K562 (cell line): ENCODE results near the gene PCK2. TPM values are rescaled to one million over a fixed set of nuclear protein-coding genes. Genes with fewer than 3 reads are reported as not detected.

ENCODE experiments used
- ATAC-seq: fragments of 200-7000 bp; cut with Tn5 transposase; 3 replicates; pipeline ENCODE4 v1.9.1; 2020; ENCODE audit warnings: moderate library complexity
- BruUV-seq: library from RNA; stranded (reverse); fragments of 400-500 nt; replicated peaks from 2 replicates; lab custom pipeline; 2021; lab: Mats Ljungman, UMichigan
- CTCF ChIA-PET: fragments of 300-600 bp; formaldehyde crosslinking; extraction: SDS; loops from one replicate; lab custom pipeline; 2021; ENCODE audit warnings: low intra/inter-chr PET ratio; lab: Yijun Ruan, JAX
- POLR2A ChIA-PET: fragments of 300-600, 350-650 bp; sonication (Branson Sonifier 250); formaldehyde crosslinking; extraction: SDS; loops from one replicate; lab custom pipeline; 2021; ENCODE audit warnings: antibody characterized with exemption, inconsistent platforms; lab: Yijun Ruan, JAX
- DNase-seq, 4 experiments: peaks; one replicate each; pipeline versions ENCODE4 v3.0.0 to v3.0.0-alpha.2; 2011 to 2018; ENCODE audit warnings: low spot score in 3 of 4, mixed read lengths in 3 of 4; ENCODE audit errors: extremely low read depth in 1 of 4
- FAIRE-seq: peaks from 2 replicates; lab custom pipeline; 2011; peaks lifted over from hg19 to GRCh38; lab: Jason Lieb, UNC
- H2AFZ ChIP-seq: 2 replicates; pipeline ENCODE4 v1.6.0; 2011; ENCODE audit warnings: low read depth, low read length, control low read depth, inconsistent platforms
- H3K27ac ChIP-seq: fragments of 200-600 bp; 3 replicates; pipeline ENCODE4 v1.8.0; 2011; ENCODE audit warnings: low read depth, mild to moderate bottlenecking, control low read depth, inconsistent platforms, low read length, moderate library complexity, mixed read lengths; ENCODE audit errors: extremely low read depth
- H3K27me3 ChIP-seq, 2 experiments: fragments of 300-600 bp in 1 of 2; 2 replicates in 1 of 2; 3 replicates in 1 of 2; pipeline versions ENCODE4 v1.6.0 to v1.8.0; 2011; ENCODE audit warnings: inconsistent platforms in 2 of 2, low read length in 2 of 2, mild to moderate bottlenecking in 1 of 2, mixed read lengths in 1 of 2, moderate library complexity in 1 of 2; ENCODE audit not compliant: control insufficient read depth in 2 of 2, insufficient read depth in 2 of 2
- H3K36me3 ChIP-seq: fragments of 300-600 bp; 3 replicates; pipeline ENCODE4 v1.8.0; 2011; ENCODE audit warnings: mild to moderate bottlenecking, low read length, inconsistent platforms; ENCODE audit not compliant: control insufficient read depth, insufficient read depth
- H3K4me1 ChIP-seq, 2 experiments: fragments of 200-600 bp in 1 of 2; replicated peaks in 1 of 2; 2 replicates in 1 of 2; 3 replicates in 1 of 2; pipeline versions ENCODE4 v1.5.1 to v1.8.0; 2011; ENCODE audit warnings: inconsistent platforms in 2 of 2, low read length in 2 of 2, mild to moderate bottlenecking in 1 of 2, mixed read lengths in 1 of 2, moderate library complexity in 1 of 2; ENCODE audit not compliant: control insufficient read depth in 2 of 2, insufficient read depth in 2 of 2
- H3K4me2 ChIP-seq: 2 replicates; pipeline ENCODE4 v1.6.1; 2011; ENCODE audit warnings: low read length, control low read depth, inconsistent platforms, mixed read lengths; ENCODE audit not compliant: insufficient read depth
- H3K4me3 ChIP-seq: fragments of 200-600 bp; sonication (generic), shearing (Covaris generic); 2 replicates; pipeline ENCODE4 v1.5.1; 2016; ENCODE audit warnings: control low read depth, inconsistent platforms
- H3K79me2 ChIP-seq: fragments of 200-600 bp; 3 replicates; pipeline ENCODE4 v1.8.0; 2011; ENCODE audit warnings: low read length, inconsistent platforms; ENCODE audit not compliant: control insufficient read depth, insufficient read depth
- H3K9ac ChIP-seq, 2 experiments: 2 replicates each; pipeline versions ENCODE4 v1.6.0 to v1.6.1; 2011; ENCODE audit warnings: low read depth in 2 of 2, low read length in 2 of 2, control low read depth in 1 of 2, inconsistent platforms in 1 of 2, mild to moderate bottlenecking in 1 of 2, mixed read lengths in 1 of 2; ENCODE audit not compliant: insufficient read depth in 1 of 2
- H3K9me1 ChIP-seq: one replicate; pipeline ENCODE4 v1.6.0; 2011; ENCODE audit warnings: inconsistent platforms, mild to moderate bottlenecking, low read length, moderate library complexity; ENCODE audit not compliant: control insufficient read depth, insufficient read depth
- H3K9me3 ChIP-seq: replicated peaks from 2 replicates; pipeline ENCODE4 v1.5.1; 2011; ENCODE audit warnings: low read depth, low read length, inconsistent platforms; ENCODE audit not compliant: control insufficient read depth, insufficient read depth
- H4K20me1 ChIP-seq: replicated peaks from 2 replicates; pipeline ENCODE4 v1.6.1; 2011; ENCODE audit warnings: low read length, inconsistent platforms, mixed read lengths; ENCODE audit not compliant: control insufficient read depth, insufficient read depth
- HIVEP1 ChIP-seq: fragments of 250-450 bp; sonication (Bioruptor Pico); IDR thresholded peaks from 2 replicates; pipeline ENCODE4 v1.4.0; 2020; ENCODE audit warnings: mild to moderate bottlenecking
- MYBL2 ChIP-seq, 2 experiments: fragments of 450-650 bp in 1 of 2; sonication (generic) in 1 of 2; formaldehyde crosslinking in 1 of 2; IDR thresholded peaks; 2 replicates each; pipeline versions ENCODE4 v1.6.1 to v1.8.1; 2017 to 2022; ENCODE audit warnings: borderline replicate concordance in 1 of 2, inconsistent platforms in 1 of 2, low read depth in 1 of 2, mild to moderate bottlenecking in 1 of 2, missing genetic modification reagents in 1 of 2, moderate library complexity in 1 of 2
- NFYB ChIP-seq: IDR thresholded peaks from 2 replicates; pipeline ENCODE4 v1.6.1; 2011; ENCODE audit warnings: mild to moderate bottlenecking, moderate library complexity; ENCODE audit not compliant: insufficient read length; ENCODE audit errors: extremely low read depth
- NUFIP1 ChIP-seq: fragments of 450-650 bp; IDR thresholded peaks from 2 replicates; pipeline ENCODE4 v1.6.1; 2018; ENCODE audit not compliant: partially characterized antibody
- TEAD4 ChIP-seq, 2 experiments: sonication (generic) in 1 of 2; formaldehyde crosslinking in 1 of 2; IDR thresholded peaks; 2 replicates each; pipeline versions ENCODE4 v1.6.1 to v1.8.0; 2012 to 2022; ENCODE audit warnings: borderline replicate concordance in 1 of 2, inconsistent platforms in 1 of 2, low read length in 1 of 2, mild to moderate bottlenecking in 1 of 2, missing genetic modification reagents in 1 of 2
- WGBS: fragments of 100-300 bp; shearing (Covaris generic); methylation state at CpG from one replicate; pipeline ENCODE4 v1.1.6; 2016; ENCODE audit warnings: low coverage, mixed read lengths; ENCODE audit not compliant: insufficient coverage; ENCODE audit errors: missing lambda C conversion rate; 5-methylcytosine and 5-hydroxymethylcytosine counted together
- in situ Hi-C: fragments of 300-500 bp; cut with MboI; formaldehyde crosslinking; loops from 4 replicates; pipeline ENCODE4 v1.15.0; 2018; ENCODE audit warnings: inconsistent platforms, mixed read lengths
- intact Hi-C: fragments of 100-400 bp; cut with micrococcal nuclease; formaldehyde crosslinking; loops from 2 replicates; pipeline ENCODE4 v1.14.2; 2022
- polyA plus RNA-seq, 8 experiments: library from polyadenylated mRNA; depleted of rRNA in 4 of 8; stranded (reverse) in 5 of 8; unstranded in 3 of 8; fragments of >200 nt; fragmentation: Nextera tagmentation in 2 of 8; fragmentation: Illumina TruSeq in 1 of 8; extraction: Ambion mirVana in 2 of 8; extraction: Trizol in 1 of 8; gene quantifications; 2 replicates each; pipeline versions ENCODE4 v1.2.1 to v1.2.3, GENCODE V29; 2011 to 2014; ENCODE audit warnings: inconsistent platforms in 1 of 8, missing spikeins in 1 of 8
- total RNA-seq, 7 experiments: library from RNA; depleted of rRNA in 6 of 7; stranded (reverse); fragments of >200 nt in 6 of 7; fragmentation: Illumina TruSeq in 2 of 7; extraction: Trizol in 2 of 7; gene quantifications; 2 replicates each; pipeline versions ENCODE4 v1.2.1 to v1.2.3, GENCODE V29; 2011 to 2021; ENCODE audit warnings: low replicate concordance in 1 of 7
- TF ChIP-seq, protein P1 (sequence below): fragments of 450-650 bp; formaldehyde crosslinking; IDR thresholded peaks from 2 replicates; pipeline ENCODE4 v1.4.0; 2020; ENCODE audit warnings: mild to moderate bottlenecking, moderate library complexity

Gene PCK2
- total and polyA plus RNA-seq, 9 of the 15 experiments (the other 6 are each of a cell fraction or from before 2014, with no cell fraction given): 3.3 to 60.9 (median 30.4) TPM

DNA sequence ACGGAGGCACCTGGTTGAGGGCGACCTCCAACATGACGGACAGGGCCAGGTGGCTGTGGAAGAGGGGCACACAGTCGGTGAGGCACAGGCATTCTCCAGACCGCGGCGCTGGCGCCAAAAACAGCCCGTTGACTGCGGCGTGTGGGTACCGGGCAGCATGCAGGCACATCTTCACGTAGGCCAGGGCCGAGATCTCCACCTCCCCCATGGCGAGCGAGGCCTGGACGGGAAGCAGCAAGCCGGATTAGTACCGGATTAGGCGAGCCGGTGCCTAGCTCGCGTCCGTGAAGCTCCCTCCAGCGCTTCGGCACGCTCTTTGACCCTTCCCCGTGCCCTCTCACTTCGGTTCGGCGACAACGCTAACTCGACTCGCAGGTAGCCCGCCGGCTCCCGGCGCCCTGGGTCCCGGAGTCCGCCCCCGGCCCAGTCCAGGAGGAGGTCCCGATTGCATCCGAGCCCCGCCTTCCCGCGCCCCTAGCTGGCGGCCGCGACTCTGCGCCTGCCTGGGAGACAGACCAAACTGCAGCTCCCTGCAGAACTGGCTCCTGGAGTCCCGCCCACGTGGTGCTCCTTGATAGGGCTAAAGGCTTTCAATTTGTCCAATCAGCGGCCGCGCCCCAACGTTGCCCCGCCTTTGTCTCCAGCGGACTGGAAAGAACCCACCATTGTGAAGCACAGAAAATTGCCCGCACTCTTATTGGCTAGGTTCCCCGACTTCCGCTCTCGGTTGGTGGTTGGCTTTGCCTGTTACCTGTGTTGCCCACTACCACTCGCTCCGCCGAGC, 47.2 kb downstream of the PCK2 start, which contains the start of gene EMC9 (continued):
- TF ChIP-seq NFYB (peak; percentile 81), MYBL2 (IDR thresholded peaks at IDR 0.05; ENCODE audit: low read depth) (peak; percentile 91), MYBL2 (CRISPR knock-in tag; IDR thresholded peaks at IDR 0.05; ENCODE audit: borderline replicate concordance) (no peak)

DNA sequence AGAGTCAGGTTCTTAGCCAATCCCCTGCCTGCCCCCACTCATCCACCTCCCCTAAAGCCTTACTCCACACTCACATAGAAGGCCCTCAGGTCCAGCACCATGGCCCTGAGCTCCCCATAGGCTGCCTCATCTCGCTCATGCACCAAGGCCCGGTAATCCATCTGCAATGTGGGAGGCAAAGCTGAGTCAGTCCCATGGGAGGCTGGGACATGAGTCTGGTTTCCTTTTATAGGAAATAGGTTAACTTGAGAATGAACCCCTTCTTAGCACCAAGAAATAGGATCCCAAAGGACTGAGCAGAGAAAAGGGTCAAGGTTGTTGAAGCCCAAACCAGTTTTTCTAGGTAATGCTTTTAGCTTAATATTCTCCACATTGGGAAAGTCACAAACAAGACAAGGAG, 49.4 kb downstream of the PCK2 start:
- CTCF ChIA-PET: no interaction called here
- peaks cover 52% of the 10 kb centered on the region for H3K79me2 ChIP-seq
- POLR2A ChIA-PET: no interaction called here

More for the DNA sequence above, 49.4 kb downstream of the PCK2 start:
- Histone ChIP-seq H4K20me1 (no peaks in the 10 kb centered on the region; the same call in 1 of the 2 replicates), H3K9ac (no peak overlapping the region; a peak in 1 of 4 replicates), H3K4me3 (no peak overlapping the region), H3K27ac (no peak overlapping the region), H3K27me3 (no peaks in the 10 kb centered on the region), H3K4me2 (no peak overlapping the region), H3K4me1 (peaks cover 32 to 47% of the 10 kb centered on the region in 2 experiments; a peak in 4 of 5 replicates), H2AFZ (no peak overlapping the region), H3K9me1 (peaks cover 5% of the 10 kb centered on the region), H3K9me3 (no peaks in the 10 kb centered on the region), H3K36me3 (peaks cover 39% of the 10 kb centered on the region; the same call in 2 of the 3 replicates)
- TF ChIP-seq HIVEP1 (CRISPR knock-in tag) (no peak), TEAD4 (IDR thresholded peaks at IDR 0.05; ENCODE audit: low read length) (no peak), TEAD4 (CRISPR knock-in tag; IDR thresholded peaks at IDR 0.05; ENCODE audit: borderline replicate concordance) (no peak), NUFIP1 (no peak)
- TF ChIP-seq, protein P1, sequence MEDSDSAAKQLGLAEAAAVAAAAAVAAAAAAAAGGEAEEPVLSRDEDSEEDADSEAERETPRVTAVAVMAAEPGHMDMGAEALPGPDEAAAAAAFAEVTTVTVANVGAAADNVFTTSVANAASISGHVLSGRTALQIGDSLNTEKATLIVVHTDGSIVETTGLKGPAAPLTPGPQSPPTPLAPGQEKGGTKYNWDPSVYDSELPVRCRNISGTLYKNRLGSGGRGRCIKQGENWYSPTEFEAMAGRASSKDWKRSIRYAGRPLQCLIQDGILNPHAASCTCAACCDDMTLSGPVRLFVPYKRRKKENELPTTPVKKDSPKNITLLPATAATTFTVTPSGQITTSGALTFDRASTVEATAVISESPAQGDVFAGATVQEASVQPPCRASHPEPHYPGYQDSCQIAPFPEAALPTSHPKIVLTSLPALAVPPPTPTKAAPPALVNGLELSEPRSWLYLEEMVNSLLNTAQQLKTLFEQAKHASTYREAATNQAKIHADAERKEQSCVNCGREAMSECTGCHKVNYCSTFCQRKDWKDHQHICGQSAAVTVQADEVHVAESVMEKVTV (CRISPR knock-in tag): no peak
- ATAC-seq (no peak), FAIRE-seq (no peak), DNase-seq (no peak)
- in situ Hi-C loops: no loop called here
- WGBS: 24% methylated on average over 2 of the region's 2 CpGs
- no TSS peak for BruUV-seq
- intact Hi-C loops: loop anchor here (10.0 kb wide), 1 partner anchor 49 kb away; the partner anchor contains the start of gene PCK2
